GM12874 (cell line): Measurements from ENCODE around the gene RTP5.

Experiments
- CTCF ChIP-seq: IDR thresholded peaks from 2 replicates; pipeline ENCODE4 v1.5.1; 2011; ENCODE audit warnings: low read depth, mild to moderate bottlenecking, control low read depth, low read length, moderate library complexity; ENCODE audit not compliant: insufficient read depth

RTP5 gene

GRCh38 chr2:241859436-241860183, 9.9 kb upstream of the RTP5 start:
- TF ChIP-seq CTCF, result peak; percentile 30; the same call in 1 of the 2 replicates

- no peak for TF ChIP-seq CTCF
Observed at GRCh38 chr2:241860184-241861078, 9.1 kb upstream of the RTP5 start.

- TF ChIP-seq CTCF, result no peak
Observed at GRCh38 chr2:241861264-241861663, 8.3 kb upstream of the RTP5 start.

GRCh38 chr2:241862093-241862492, 7.4 kb upstream of the RTP5 start:
- no peak for TF ChIP-seq CTCF

- no peak for TF ChIP-seq CTCF
Observed at GRCh38 chr2:241862775-241863535, 6.6 kb upstream of the RTP5 start.

- no peak for TF ChIP-seq CTCF
Observed at GRCh38 chr2:241863536-241863954, 6.0 kb upstream of the RTP5 start.
